Upper lobe of left lung (tissue), 4 donors: ENCODE measurements around the gene PGGHG.
"Not testable (repeated sequence)": the region's sequence is repeated elsewhere in the genome, so short reads cannot be mapped to it uniquely, and the experiment has no call there.

ENCODE experiments used
- POLR2A ChIP-seq, 4 donors: fragments of 450-650 bp; IDR thresholded peaks; one replicate each; pipeline ENCODE4 v1.5.1; 2016 to 2017; ENCODE audit warnings: antibody characterized with exemption in 4 of 4, mild to moderate bottlenecking in 2 of 4
- POLR2AphosphoS5 ChIP-seq, 2 donors: sonication (generic); formaldehyde crosslinking; IDR thresholded peaks; one replicate each; pipeline ENCODE4 v1.5.1; 2017; ENCODE audit warnings: antibody characterized with exemption in 2 of 2
- TF ChIP-seq, protein P1 (sequence below), 6 experiments: fragments of 450-650 bp in 4 of 6; fragments of 200-600 bp in 2 of 6; sonication (generic) in 2 of 6; IDR thresholded peaks; one replicate each; pipeline ENCODE4 v1.5.1; 2016 to 2019; ENCODE audit warnings: antibody characterized with exemption in 6 of 6

DNA sequence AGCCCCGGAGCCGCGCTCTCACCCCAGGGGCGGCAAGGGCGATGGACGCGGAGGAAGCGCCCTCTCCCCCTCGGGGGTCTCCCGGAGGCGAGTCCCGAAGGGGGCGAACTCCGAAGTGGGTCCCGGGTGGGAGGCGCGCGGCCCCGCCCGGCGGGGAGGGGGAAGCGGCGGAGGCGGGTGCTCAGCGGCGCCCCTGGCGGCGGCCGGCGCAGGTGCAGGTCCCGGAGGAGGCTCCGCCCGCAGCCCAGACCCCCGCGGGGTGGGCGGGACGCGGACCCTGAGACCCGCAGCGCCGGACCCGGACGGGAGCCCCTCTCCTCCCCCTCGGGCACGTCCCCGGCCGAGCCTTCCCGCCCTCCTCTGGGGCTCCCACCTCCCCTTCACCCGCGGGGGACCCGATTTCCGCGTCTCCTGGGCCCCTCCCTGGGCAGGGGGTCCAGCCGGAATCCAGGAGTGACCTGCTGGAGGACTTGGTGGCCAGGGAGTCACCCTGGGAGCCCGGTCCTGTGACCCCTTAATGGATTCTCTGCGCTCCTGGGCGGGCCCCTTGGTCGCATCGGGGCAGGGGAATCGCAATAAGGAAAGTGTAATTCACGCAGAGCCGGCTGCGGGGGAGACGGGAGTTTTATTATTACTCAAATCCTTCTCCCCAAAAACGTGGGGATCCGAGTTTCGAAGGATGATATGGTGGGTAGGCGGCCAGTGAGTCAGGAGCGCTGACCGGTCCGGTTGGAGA lies 22.3 kb downstream of the PGGHG start:
- TF ChIP-seq, protein P1, sequence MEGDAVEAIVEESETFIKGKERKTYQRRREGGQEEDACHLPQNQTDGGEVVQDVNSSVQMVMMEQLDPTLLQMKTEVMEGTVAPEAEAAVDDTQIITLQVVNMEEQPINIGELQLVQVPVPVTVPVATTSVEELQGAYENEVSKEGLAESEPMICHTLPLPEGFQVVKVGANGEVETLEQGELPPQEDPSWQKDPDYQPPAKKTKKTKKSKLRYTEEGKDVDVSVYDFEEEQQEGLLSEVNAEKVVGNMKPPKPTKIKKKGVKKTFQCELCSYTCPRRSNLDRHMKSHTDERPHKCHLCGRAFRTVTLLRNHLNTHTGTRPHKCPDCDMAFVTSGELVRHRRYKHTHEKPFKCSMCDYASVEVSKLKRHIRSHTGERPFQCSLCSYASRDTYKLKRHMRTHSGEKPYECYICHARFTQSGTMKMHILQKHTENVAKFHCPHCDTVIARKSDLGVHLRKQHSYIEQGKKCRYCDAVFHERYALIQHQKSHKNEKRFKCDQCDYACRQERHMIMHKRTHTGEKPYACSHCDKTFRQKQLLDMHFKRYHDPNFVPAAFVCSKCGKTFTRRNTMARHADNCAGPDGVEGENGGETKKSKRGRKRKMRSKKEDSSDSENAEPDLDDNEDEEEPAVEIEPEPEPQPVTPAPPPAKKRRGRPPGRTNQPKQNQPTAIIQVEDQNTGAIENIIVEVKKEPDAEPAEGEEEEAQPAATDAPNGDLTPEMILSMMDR (IDR thresholded peaks at IDR 0.05): not testable (repeated sequence)
- not testable (repeated sequence) for TF ChIP-seq POLR2A, POLR2AphosphoS5 (IDR thresholded peaks at IDR 0.05)
